GM23338 (cell line): ENCODE results near the gene RPS15. TPM values are rescaled to one million over a fixed set of nuclear protein-coding genes. Genes with fewer than 3 reads are reported as not detected.
A peak's percentile ranks its signal among the peaks of the same experiment; 100 is the strongest.

Experiments used
- ATAC-seq: fragments of 200-7000 bp; cut with Tn5 transposase; 3 replicates; pipeline ENCODE4 v1.9.1; 2020
- DNase-seq: peaks from one replicate; pipeline ENCODE4 v3.0.0-alpha.2; 2015; ENCODE audit warnings: low spot score
- H2AFZ ChIP-seq: fragments of 200-600 bp; sonication (generic); 2 replicates; pipeline ENCODE4 v1.8.0; 2016; ENCODE audit warnings: antibody characterized with exemption, mild to moderate bottlenecking, moderate library complexity
- H3F3A ChIP-seq: fragments of 200-600 bp; sonication (generic); replicated peaks from 2 replicates; pipeline ENCODE4 v1.8.0; 2017; ENCODE audit warnings: antibody characterized with exemption, mixed run types, low read depth
- H3K27ac ChIP-seq: fragments of 200-600 bp; sonication (generic); 2 replicates; pipeline ENCODE4 v1.6.1; 2016; ENCODE audit warnings: low read depth
- H3K27me3 ChIP-seq: fragments of 200-600 bp; sonication (generic); 2 replicates; pipeline ENCODE4 v1.8.0; 2016; ENCODE audit warnings: mild to moderate bottlenecking, mixed run types, moderate library complexity; ENCODE audit not compliant: insufficient read depth
- H3K36me3 ChIP-seq: fragments of 200-600 bp; sonication (generic); 2 replicates; pipeline ENCODE4 v1.8.0; 2016; ENCODE audit warnings: mild to moderate bottlenecking; ENCODE audit not compliant: insufficient read depth
- H3K4me1 ChIP-seq: fragments of 200-600 bp; sonication (generic); 2 replicates; pipeline ENCODE4 v1.8.0; 2016; ENCODE audit warnings: mild to moderate bottlenecking, moderate library complexity; ENCODE audit not compliant: insufficient read depth
- H3K4me2 ChIP-seq: fragments of 200-600 bp; sonication (generic); 2 replicates; pipeline ENCODE4 v1.7.1; 2017; ENCODE audit warnings: mixed run types
- H3K4me3 ChIP-seq: fragments of 200-600 bp; sonication (generic); 2 replicates; pipeline ENCODE4 v1.6.1; 2016; ENCODE audit warnings: mixed run types
- H3K79me2 ChIP-seq: fragments of 200-600 bp; sonication (generic); replicated peaks from 2 replicates; pipeline ENCODE4 v1.8.0; 2017; ENCODE audit warnings: mild to moderate bottlenecking; ENCODE audit not compliant: insufficient read depth
- H3K9me2 ChIP-seq: fragments of 200-600 bp; sonication (generic); 2 replicates; pipeline ENCODE4 v1.8.0; 2017; ENCODE audit not compliant: insufficient read depth
- H4K20me1 ChIP-seq: fragments of 200-600 bp; sonication (generic); replicated peaks from 2 replicates; pipeline ENCODE4 v1.8.0; 2017; ENCODE audit warnings: mild to moderate bottlenecking; ENCODE audit not compliant: insufficient read depth
- H3K27ac Mint-ChIP-seq: 2 replicates; pipeline ENCODE4 v1.8.0; 2020; ENCODE audit warnings: inconsistent platforms, mild to moderate bottlenecking, moderate library complexity, mixed read lengths
- H3K27me3 Mint-ChIP-seq: 3 replicates; pipeline ENCODE4 v1.8.0; 2022; ENCODE audit warnings: low read depth, mild to moderate bottlenecking, moderate library complexity, mixed read lengths, inconsistent platforms; ENCODE audit not compliant: insufficient read depth, poor library complexity
- H3K36me3 Mint-ChIP-seq: 3 replicates; pipeline ENCODE4 v1.8.0; 2021; ENCODE audit warnings: low read depth, mild to moderate bottlenecking, inconsistent platforms, moderate library complexity, mixed read lengths
- H3K4me1 Mint-ChIP-seq: 3 replicates; pipeline ENCODE4 v1.8.0; 2020; ENCODE audit warnings: mild to moderate bottlenecking, inconsistent platforms, mixed read lengths
- H3K4me3 Mint-ChIP-seq: 3 replicates; pipeline ENCODE4 v1.8.0; 2021; ENCODE audit warnings: moderate library complexity, mild to moderate bottlenecking, inconsistent platforms, mixed read lengths
- H3K9me3 Mint-ChIP-seq: 3 replicates; pipeline ENCODE4 v1.8.0; 2020; ENCODE audit warnings: moderate library complexity, mild to moderate bottlenecking, inconsistent platforms, mixed read lengths
- EZH2 ChIP-seq: fragments of 200-600 bp; sonication (generic); IDR thresholded peaks from one replicate; pipeline ENCODE4 v1.8.0; 2017; ENCODE audit warnings: antibody characterized with exemption, mild to moderate bottlenecking, low read depth; ENCODE audit not compliant: unreplicated experiment
- EZH2phosphoT487 ChIP-seq: fragments of 200-600 bp; sonication (generic); IDR thresholded peaks from one replicate; pipeline ENCODE4 v1.8.1; 2018; ENCODE audit warnings: antibody characterized with exemption; ENCODE audit not compliant: unreplicated experiment
- NANOG ChIP-seq: IDR thresholded peaks from 2 replicates; pipeline ENCODE4 v1.6.1; 2016; ENCODE audit warnings: antibody characterized with exemption, borderline replicate concordance
- POLR2AphosphoS5 ChIP-seq: IDR thresholded peaks from 2 replicates; pipeline ENCODE4 v1.6.1; 2016; ENCODE audit warnings: antibody characterized with exemption, low read depth
- STAT1 ChIP-seq: IDR thresholded peaks from one replicate; pipeline ENCODE4 v1.6.1; 2016; ENCODE audit warnings: antibody characterized with exemption; ENCODE audit not compliant: unreplicated experiment
- ZNF114 ChIP-seq: fragments of 250-450 bp; sonication (Bioruptor Pico); IDR thresholded peaks from 2 replicates; pipeline ENCODE4 v1.5.0; 2020; ENCODE audit warnings: mild to moderate bottlenecking, moderate library complexity
- ZNF331 ChIP-seq: fragments of 250-450 bp; sonication (Bioruptor Pico); IDR thresholded peaks from 2 replicates; pipeline ENCODE4 v1.5.0; 2020; ENCODE audit warnings: low read depth, mild to moderate bottlenecking, moderate library complexity
- polyA plus RNA-seq: library from polyadenylated mRNA; unstranded; fragments of >200 nt; fragmentation: Nextera tagmentation; extraction: Ambion mirVana; gene quantifications from 2 replicates; pipeline ENCODE4 v1.2.1, GENCODE V29; 2016
- total RNA-seq: library from RNA; depleted of rRNA; stranded (reverse); fragments of >200 nt; shearing (Covaris generic); gene quantifications from 2 replicates; pipeline ENCODE4 v1.2.3, GENCODE V29; 2014
- TF ChIP-seq, protein P1 (sequence below): IDR thresholded peaks from 2 replicates; pipeline ENCODE4 v1.6.1; 2016; ENCODE audit warnings: antibody characterized with exemption
- TF ChIP-seq, protein P2 (sequence below): fragments of 250-450 bp; sonication (Bioruptor Pico); IDR thresholded peaks from 2 replicates; pipeline ENCODE4 v1.5.0; 2020; ENCODE audit warnings: mild to moderate bottlenecking, moderate library complexity
- TF ChIP-seq, protein P3 (sequence below): IDR thresholded peaks from one replicate; pipeline ENCODE4 v1.6.1; 2018; ENCODE audit warnings: antibody characterized with exemption; ENCODE audit not compliant: unreplicated experiment

RPS15 gene
- total and polyA plus RNA-seq, 2 experiments from 2014 or later = 2,953 to 3,861 TPM

DNA sequence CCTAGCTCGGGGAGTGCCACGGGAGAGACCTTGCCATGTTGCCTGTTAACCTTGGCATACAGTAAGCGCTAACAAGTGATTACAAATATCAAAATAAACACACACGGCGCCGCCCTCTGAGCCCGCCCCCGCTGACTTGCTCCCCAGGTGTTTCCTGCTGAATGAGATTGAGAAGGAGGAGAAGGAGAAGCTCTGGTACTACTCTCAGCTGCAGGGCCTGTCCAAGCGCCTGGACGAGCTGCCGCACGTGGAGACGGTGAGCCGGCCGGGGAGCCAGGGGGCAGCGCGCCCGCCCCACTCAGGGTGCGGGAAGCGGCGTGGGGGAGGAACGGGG lies 16.8 kb downstream of the RPS15 start:
- Histone ChIP-seq H3K4me1 (peaks cover 13% of the 10 kb centered on the region; the same call in 1 of the 2 replicates), H3F3A (peaks cover 16% of the 10 kb centered on the region; the same call in 1 of the 2 replicates), H2AFZ (peak overlapping the region; percentile 59; the same call in 1 of the 2 replicates), H3K9me2 (no peaks in the 10 kb centered on the region), H3K27ac (no peak overlapping the region), H3K4me2 (peak overlapping the region; percentile 78), H4K20me1 (peaks cover 4% of the 10 kb centered on the region; the same call in 1 of the 2 replicates), H3K27me3 (peaks cover 11% of the 10 kb centered on the region), H3K36me3 (no peaks in the 10 kb centered on the region), H3K4me3 (peak overlapping the region; percentile 58), H3K79me2 (0 out of 2 replicates have a peak, but pooled peaks cover 3% of the 10 kb centered on the region)
- TF ChIP-seq ZNF114 (CRISPR knock-in tag) (no peak), NANOG (no peak), POLR2AphosphoS5 (no peak), EZH2 (no peak), ZNF331 (CRISPR knock-in tag) (no peak), EZH2phosphoT487 (no peak), STAT1 (no peak)
- TF ChIP-seq, protein P1, sequence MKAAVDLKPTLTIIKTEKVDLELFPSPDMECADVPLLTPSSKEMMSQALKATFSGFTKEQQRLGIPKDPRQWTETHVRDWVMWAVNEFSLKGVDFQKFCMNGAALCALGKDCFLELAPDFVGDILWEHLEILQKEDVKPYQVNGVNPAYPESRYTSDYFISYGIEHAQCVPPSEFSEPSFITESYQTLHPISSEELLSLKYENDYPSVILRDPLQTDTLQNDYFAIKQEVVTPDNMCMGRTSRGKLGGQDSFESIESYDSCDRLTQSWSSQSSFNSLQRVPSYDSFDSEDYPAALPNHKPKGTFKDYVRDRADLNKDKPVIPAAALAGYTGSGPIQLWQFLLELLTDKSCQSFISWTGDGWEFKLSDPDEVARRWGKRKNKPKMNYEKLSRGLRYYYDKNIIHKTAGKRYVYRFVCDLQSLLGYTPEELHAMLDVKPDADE = no peak
- TF ChIP-seq, protein P2, sequence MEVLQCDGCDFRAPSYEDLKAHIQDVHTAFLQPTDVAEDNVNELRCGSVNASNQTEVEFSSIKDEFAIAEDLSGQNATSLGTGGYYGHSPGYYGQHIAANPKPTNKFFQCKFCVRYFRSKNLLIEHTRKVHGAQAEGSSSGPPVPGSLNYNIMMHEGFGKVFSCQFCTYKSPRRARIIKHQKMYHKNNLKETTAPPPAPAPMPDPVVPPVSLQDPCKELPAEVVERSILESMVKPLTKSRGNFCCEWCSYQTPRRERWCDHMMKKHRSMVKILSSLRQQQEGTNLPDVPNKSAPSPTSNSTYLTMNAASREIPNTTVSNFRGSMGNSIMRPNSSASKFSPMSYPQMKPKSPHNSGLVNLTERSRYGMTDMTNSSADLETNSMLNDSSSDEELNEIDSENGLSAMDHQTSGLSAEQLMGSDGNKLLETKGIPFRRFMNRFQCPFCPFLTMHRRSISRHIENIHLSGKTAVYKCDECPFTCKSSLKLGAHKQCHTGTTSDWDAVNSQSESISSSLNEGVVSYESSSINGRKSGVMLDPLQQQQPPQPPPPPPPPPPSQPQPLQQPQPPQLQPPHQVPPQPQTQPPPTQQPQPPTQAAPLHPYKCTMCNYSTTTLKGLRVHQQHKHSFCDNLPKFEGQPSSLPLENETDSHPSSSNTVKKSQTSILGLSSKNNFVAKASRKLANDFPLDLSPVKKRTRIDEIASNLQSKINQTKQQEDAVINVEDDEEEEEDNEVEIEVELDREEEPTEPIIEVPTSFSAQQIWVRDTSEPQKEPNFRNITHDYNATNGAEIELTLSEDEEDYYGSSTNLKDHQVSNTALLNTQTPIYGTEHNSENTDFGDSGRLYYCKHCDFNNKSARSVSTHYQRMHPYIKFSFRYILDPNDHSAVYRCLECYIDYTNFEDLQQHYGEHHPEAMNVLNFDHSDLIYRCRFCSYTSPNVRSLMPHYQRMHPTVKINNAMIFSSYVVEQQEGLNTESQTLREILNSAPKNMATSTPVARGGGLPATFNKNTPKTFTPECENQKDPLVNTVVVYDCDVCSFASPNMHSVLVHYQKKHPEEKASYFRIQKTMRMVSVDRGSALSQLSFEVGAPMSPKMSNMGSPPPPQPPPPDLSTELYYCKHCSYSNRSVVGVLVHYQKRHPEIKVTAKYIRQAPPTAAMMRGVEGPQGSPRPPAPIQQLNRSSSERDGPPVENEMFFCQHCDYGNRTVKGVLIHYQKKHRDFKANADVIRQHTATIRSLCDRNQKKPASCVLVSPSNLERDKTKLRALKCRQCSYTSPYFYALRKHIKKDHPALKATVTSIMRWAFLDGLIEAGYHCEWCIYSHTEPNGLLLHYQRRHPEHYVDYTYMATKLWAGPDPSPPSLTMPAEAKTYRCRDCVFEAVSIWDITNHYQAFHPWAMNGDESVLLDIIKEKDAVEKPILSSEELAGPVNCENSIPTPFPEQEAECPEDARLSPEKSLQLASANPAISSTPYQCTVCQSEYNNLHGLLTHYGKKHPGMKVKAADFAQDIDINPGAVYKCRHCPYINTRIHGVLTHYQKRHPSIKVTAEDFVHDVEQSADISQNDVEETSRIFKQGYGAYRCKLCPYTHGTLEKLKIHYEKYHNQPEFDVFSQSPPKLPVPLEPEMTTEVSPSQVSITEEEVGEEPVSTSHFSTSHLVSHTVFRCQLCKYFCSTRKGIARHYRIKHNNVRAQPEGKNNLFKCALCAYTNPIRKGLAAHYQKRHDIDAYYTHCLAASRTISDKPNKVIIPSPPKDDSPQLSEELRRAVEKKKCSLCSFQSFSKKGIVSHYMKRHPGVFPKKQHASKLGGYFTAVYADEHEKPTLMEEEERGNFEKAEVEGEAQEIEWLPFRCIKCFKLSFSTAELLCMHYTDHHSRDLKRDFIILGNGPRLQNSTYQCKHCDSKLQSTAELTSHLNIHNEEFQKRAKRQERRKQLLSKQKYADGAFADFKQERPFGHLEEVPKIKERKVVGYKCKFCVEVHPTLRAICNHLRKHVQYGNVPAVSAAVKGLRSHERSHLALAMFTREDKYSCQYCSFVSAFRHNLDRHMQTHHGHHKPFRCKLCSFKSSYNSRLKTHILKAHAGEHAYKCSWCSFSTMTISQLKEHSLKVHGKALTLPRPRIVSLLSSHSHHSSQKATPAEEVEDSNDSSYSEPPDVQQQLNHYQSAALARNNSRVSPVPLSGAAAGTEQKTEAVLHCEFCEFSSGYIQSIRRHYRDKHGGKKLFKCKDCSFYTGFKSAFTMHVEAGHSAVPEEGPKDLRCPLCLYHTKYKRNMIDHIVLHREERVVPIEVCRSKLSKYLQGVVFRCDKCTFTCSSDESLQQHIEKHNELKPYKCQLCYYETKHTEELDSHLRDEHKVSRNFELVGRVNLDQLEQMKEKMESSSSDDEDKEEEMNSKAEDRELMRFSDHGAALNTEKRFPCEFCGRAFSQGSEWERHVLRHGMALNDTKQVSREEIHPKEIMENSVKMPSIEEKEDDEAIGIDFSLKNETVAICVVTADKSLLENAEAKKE = no peak
- TF ChIP-seq, protein P3, sequence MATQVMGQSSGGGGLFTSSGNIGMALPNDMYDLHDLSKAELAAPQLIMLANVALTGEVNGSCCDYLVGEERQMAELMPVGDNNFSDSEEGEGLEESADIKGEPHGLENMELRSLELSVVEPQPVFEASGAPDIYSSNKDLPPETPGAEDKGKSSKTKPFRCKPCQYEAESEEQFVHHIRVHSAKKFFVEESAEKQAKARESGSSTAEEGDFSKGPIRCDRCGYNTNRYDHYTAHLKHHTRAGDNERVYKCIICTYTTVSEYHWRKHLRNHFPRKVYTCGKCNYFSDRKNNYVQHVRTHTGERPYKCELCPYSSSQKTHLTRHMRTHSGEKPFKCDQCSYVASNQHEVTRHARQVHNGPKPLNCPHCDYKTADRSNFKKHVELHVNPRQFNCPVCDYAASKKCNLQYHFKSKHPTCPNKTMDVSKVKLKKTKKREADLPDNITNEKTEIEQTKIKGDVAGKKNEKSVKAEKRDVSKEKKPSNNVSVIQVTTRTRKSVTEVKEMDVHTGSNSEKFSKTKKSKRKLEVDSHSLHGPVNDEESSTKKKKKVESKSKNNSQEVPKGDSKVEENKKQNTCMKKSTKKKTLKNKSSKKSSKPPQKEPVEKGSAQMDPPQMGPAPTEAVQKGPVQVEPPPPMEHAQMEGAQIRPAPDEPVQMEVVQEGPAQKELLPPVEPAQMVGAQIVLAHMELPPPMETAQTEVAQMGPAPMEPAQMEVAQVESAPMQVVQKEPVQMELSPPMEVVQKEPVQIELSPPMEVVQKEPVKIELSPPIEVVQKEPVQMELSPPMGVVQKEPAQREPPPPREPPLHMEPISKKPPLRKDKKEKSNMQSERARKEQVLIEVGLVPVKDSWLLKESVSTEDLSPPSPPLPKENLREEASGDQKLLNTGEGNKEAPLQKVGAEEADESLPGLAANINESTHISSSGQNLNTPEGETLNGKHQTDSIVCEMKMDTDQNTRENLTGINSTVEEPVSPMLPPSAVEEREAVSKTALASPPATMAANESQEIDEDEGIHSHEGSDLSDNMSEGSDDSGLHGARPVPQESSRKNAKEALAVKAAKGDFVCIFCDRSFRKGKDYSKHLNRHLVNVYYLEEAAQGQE = no peak
- no peaks in the 10 kb centered on the region for H3K9me3 Mint-ChIP-seq
- H3K36me3 Mint-ChIP-seq = peaks cover 7% of the 10 kb centered on the region
- peaks cover 27% of the 10 kb centered on the region for H3K4me1 Mint-ChIP-seq
- DNase-seq (no peak), ATAC-seq (peak; percentile 2)
- no peak overlapping the region for H3K27ac Mint-ChIP-seq
- H3K4me3 Mint-ChIP-seq = peak overlapping the region; percentile 52; the same call in 2 of the 3 replicates
- H3K27me3 Mint-ChIP-seq = peaks cover 35% of the 10 kb centered on the region
